GM18907 (cell line): ENCODE results near the gene ITIH2.
"Not testable (repeated sequence)": the region's sequence is repeated elsewhere in the genome, so short reads cannot be mapped to it uniquely, and the experiment has no call there.

Experiments used
- ATAC-seq: cut with Tn5 transposase; IDR thresholded peaks from one replicate; pipeline ENCODE4 v1.9.1; 2021; ENCODE audit warnings: mild to moderate bottlenecking, moderate library complexity; ENCODE audit not compliant: unreplicated experiment

Gene ITIH2

DNA sequence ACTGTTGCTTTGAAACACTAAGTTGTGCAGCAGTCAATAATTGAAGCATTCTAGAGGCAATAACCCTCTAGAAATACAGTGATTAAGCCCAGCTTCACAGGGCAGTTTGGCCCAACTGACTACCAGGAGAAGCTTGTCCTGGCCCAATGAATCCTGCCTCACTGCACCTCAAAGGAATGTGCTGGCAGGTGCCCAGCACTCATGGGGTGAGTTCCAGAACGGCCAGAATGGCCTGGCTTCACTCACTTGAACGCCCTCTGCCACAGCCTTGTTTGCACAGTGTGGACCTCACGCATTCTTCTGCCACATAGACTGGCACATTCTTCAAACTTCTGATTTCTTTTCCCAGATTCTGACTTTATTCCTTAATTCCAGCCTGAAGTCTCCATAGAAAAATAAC, 6.6 kb upstream of the ITIH2 start:
- no peak for ATAC-seq

DNA sequence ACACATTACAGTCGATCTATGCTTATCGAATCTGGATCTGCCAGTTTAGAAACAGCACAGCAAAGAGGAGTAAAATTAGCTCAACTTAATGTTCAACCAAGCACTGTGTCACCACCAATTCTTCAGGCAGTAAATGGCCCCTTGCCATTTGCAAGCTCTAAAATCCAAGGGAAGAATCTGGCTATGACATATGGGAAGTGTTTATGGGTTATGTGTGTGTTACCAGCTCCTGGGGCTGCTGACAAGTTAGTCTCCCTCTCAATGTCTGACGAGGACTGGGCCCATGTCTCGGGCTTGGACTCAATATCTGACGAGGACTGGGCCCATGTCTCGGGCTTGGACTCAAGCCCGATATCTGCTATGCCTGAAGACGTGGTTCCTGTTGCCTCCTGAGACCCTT, 5.7 kb upstream of the ITIH2 start:
- ATAC-seq: no peak

DNA sequence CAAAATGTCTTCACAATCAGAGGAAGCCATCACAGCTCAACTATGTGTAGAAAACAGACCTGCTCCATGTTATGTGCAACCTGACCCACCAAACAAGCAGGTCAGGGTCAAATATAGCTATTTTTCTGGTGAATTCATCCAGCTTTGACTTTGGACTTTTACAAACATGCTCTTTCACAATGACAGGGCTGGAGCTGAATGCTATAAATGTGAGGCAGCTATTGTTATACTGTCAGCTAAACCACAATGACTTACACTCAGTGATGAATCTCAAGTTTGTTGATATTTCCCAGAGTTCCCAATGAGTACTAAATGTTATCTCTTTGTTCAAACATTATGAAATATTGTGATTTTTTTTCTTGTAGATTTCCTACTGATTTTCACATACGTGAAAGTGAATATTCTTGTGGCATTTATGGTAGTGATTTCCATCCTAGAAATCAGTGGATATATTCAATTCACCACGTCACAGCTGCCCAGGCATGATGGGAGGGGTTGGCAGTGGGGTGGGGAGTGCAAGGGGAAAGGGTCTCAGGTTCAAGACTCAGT, 2.5 kb upstream of the ITIH2 start:
- ATAC-seq: no peak

DNA sequence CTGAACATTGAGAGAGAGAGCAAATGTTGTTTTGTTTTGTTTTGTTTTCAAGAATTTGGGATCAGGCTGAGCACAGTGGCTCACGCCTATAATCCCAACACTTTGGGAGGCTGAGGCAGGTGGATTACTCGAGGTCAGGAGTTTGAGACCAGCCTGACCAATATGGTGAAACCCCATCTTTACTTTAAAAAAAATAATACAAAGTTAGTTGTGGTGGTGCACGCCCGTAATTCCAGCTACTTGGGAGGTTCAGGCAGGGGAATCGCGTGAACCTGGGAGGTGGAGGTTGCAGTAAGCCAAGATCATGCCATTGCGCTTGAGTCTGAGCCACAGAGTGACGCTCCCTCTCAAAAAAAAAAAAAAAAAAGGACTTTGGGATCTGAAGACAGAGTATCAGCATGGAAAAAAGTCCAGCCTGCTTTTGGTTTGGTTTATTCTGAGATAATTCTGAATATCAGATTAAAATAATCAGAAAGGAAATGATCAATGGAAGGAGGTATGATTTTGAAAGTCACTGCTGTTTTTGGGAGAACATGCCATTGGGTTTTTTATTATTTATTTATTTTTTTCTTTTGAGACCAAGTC, 1.9 kb upstream of the ITIH2 start:
- ATAC-seq: no peak

DNA sequence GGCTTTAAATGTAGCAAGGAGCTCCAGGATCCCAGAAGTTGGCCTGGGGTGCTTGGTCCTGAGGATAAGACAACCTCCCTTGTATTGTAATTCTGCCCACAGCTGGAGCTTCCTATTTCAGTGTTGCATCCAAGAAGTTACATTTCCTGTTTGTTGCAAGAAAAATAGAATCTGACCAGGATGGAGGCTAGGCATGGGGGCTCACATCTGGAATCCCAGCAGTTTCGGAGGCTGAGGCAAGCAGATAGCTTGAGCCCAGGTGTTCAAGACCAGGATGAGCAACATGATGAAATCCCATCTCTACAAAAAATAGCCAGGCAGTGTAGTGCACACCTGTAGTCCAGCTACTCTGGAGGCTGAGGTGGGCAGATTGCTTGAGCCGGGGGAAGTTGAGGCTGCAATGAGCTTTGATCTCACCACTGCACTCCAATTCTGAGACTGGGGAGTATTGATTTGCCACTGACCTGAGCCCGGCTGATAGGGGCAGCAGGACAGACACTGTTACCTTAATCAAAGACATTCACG, 766 bp upstream of the ITIH2 start:
- no peak for ATAC-seq

DNA sequence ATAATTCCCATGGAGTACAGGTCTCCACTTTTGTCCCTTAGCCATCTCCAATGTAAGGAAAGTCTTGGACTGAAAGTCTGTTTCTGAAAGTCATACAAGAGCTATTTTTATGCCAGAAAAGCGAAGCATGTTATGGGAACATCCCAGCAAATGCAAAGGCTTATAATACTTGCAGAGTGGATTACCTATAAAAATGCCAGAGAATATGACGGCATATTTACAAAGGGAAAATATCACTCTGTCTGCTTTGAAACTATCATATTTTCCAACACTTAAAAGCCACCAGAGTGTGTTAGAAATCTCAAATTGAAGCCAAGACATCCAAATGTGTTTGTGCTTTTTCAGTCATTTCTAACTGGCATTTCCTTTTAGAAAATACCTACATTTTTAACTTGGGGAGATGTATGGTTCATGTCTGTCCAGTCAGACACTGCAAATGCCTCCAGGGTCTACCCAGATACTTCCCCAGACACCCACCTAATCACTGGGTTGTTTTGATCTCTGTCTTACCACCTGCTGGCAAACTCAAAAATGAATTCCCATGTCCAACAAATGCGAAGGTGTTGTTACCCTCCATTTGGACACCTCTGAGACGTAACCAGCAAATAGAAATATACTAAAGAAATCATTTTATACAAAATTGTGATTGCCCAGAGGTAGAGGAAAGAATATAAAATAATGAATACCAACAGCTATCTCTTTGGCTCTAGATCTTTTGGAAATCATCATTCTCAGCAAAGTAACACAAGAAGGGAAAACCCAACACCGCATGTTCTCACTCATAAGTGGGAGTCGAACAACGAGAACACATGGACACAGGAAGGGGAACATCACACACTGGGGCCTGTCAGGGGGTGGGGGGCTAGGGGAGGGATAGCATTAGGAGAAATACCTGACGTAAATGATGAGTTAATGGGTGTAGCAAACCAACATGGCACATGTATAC, 1.2 kb downstream of the ITIH2 start:
- ATAC-seq: no peak

DNA sequence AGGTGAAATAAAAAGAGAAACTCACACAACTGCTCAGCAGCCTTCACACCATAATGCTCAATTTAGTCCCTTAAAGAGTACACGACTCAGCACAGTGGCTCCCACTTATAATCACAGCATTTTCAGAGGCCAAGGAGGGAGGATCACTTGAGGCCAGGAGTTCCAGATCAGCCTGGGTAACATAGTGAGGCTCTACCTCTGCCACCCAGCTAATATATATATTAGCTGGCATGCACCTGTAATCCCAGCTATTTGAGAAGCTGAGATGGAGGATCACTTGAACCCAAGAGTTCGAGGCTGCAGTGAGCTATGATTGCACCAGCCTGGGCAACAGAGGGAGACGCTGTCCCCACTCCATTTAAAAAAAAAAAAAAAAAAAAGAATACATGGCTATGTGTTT, 2.2 kb downstream of the ITIH2 start:
- ATAC-seq: no peak

DNA sequence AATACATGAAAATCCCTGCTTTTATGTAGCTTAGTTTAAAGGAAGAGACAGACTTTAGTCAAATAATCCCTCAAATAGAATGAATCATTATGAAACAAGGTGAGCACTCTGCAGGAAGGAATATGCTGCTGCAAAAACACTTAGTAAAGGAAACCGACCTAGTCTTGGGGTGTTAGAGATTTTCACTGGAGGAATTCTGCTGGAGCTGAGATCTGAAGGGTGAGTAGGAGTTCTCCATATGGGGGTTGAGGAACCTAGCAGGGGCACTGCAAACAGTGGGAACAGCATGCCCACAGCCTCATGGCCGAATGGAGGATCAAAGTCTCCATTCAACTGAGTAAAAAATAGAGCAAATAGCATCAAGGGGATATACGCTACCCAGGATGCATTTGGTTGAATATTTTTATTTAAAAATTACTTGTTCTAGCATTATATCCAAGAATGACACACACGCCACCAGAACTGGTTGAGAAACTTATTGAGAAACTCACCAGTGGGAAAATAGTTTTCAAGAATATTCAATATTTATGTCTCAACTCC, 3.5 kb downstream of the ITIH2 start:
- ATAC-seq: no peak

DNA sequence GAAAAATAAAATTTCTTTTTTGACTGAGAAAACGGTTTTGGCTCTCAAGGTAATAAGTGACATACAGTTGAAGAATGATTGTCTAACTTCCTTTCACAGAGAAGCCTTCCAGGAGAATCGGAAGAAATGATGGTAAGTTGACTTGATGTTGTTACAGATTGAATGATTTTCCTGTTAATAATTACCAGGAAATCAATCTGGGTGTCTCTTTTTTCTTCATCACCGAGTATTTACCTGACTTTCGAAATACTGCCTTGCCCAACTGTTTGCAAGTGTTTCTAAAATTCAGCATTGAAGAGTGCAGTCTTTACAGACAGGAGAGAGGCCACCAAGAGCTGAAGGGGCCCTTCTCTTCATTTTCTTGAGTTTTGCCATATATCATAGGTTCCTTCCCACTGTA, 4.0 kb downstream of the ITIH2 start:
- no peak for ATAC-seq

DNA sequence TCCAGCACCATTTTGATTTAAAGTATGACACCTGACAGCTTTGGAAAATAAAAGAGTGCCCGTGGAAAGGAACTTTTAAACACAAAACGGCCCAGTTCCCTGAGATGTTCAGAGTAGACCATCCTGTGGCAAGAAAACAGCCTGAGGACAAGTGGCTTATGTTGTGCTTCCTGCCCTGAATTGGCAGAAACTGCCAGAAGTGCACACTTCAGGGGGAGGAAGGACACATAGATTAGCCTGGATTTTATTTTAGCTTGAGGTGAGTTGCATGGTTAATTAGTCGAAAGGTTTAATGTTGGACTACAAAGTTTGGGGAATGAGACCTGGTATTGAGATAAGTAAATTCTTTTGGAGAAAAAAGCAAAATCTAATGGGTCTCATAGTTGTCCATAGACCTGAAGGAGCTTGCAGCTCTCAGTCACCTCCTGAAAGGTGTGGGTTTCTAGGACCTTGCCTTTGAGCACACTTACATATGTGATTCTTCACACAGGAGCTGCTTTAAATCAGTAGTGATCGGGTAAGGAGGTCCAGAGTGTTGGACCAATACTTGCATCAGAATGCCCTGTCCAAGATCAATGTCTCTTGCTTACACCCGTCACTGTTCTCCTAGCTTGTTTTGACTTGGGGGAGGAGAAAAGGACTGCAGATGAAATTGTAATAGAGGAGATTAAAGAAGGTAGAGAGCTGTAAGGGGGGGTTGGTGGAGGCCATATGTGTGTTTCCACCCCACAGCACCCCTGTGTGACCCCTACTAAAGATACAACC, 4.9 kb downstream of the ITIH2 start:
- ATAC-seq: no peak

DNA sequence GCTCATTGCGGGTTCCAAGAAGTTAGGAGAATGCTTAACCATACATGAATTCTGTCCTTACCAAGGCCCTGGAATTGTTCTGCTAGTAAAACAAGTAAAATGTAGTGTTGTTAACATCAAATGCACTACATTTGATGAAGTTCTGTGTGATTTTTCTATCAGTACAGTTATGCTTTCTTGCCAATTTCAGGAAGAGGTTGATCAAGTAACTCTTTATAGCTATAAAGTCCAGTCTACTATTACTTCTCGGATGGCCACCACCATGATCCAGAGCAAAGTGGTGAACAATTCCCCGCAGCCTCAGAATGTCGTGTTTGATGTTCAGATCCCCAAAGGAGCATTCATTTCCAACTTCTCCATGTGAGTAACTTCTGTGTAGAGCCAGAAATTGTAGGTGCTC, 5.7 kb downstream of the ITIH2 start:
- no peak for ATAC-seq

DNA sequence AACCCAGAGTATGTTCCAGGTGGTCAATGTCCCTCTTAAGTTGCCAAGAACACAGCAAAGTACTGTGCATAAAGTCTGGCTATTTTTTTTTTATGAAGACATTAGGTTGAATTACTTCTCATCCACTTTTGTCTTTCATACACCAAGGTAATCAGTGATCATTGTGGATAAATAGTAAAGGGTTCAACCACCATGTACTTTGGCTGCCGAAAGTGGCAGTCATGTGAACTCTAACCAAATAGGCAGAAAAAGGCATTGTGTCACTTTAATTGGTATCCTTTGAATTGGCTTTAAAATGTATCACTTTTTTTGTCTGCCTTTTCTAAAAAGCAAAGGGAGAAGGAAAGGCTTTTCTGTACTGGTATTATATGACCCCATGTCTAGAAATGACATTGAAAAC, 7.3 kb downstream of the ITIH2 start:
- no peak for ATAC-seq

DNA sequence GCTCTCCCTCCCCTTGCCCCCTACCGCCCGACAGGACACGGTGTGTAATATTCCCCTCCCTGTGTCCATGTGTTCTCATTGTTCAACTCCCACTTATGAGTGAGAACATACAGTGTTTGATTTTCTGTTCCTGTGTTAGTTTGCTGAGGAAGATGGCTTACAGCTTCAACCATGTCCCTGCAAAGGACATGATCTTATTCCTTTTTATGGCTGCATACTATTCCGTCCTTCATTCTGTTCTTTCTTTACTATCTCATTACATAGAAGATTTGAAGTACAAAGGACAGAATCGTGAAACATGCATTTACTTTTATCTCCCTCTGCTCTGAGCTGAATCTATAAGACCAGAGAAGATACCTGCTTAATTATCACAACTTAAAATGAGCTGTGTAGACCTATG, 8.0 kb downstream of the ITIH2 start:
- not testable (repeated sequence) for ATAC-seq

DNA sequence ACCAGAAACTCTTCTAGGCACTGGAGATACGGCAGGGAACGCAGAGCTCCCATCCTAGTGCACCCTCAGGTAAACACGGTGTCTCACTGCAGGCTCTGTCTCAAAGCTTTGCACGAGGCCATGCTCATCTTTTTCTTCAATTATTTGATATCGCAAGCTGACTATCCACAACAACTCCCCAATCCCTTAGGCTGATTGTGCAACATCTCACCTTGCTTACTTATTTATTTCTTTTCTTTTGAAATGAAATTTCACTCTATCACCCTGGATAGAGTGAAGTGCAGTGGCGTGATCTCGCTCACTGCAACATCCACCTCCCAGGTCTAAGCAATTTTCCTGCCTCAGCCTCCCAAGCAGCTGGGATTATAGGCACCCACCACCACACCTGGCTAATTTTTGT, 12.4 kb downstream of the ITIH2 start:
- no peak for ATAC-seq

DNA sequence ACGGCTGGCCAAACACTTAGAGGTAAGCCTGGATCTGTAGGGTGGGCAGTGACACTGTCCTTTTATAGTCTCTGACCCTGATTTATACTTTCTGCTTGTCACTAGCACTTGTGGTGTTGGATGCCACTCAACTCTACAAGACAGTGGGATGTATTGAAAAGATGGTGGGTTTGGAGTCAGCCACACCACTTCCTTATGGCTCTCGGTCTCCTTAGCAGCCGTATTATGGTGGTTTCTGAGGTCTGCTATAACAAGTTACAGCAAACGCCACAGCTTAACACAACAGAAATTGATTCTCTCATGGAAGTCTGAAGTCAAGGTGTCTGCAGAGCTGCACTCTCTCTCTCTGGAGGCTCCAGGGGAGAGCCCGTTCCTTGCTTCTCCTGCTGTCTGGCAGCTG, 14.7 kb downstream of the ITIH2 start:
- ATAC-seq: no peak

DNA sequence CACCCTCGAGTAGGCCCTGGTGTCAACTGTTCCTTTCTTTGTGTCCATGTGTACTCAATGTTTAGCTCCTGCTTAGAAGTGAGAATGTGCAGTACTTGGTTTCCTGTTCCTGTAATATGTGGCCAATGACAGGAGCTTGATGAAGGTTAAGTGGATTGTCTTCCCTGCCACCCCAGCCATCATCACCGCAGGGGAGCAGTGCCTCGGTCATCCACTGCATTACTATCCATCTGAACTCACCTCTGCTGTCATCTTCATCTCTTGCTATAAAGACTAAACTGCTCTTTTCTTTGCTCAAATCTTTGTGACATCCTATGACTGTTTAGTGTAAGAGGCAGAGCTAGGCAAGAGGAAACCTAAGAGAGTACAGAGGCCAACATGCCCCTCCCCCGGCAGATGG, 15.6 kb downstream of the ITIH2 start:
- no peak for ATAC-seq

DNA sequence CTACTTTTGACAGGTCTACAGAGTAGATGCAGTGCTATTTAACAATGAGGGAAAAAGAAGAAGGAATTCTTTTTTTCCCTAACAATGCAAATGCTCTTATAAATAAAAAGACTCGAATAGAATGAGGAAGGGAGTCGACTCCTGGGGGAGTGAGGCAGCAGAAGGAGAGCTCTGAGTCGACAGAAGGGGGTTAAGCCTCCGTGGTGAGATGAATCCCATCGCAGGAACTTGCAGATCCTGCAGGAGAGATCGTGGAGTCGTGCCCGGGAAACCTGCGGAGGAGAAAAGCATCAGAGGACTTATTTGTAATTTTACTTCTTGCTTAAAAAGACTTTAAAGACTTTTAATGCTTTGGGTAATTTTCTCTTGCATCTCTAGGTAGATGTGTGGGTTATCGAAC, 17.4 kb downstream of the ITIH2 start:
- no peak for ATAC-seq

DNA sequence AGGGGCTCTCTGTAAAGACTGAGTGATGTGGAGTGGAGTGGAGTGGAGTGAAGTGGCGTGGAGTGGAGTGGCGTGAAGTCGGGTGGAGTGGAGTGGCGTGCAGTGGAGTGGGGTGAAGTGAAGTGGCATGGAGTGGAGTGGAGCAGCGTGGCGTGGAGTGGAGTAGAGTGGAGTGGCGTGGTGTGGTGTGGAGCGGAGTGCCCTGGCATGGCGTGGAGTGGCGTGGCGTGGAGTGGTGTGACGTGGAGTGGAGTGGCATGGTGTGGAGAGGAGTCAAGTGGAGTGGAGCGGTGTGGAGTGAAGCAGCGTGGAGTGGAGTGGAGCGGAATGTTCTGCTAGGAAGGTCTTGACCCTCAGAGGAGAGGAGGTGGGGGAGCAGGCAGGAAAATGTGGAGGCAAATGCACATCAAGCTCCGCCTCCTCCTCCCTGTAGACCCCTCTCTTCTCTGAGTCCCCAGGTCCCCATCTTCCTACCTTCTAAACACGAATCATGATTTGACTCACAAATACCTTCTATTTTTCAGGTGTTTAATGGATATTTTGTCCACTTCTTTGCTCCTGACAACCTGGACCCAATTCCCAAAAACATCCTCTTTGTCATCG, 19.9 kb downstream of the ITIH2 start:
- ATAC-seq: no peak

DNA sequence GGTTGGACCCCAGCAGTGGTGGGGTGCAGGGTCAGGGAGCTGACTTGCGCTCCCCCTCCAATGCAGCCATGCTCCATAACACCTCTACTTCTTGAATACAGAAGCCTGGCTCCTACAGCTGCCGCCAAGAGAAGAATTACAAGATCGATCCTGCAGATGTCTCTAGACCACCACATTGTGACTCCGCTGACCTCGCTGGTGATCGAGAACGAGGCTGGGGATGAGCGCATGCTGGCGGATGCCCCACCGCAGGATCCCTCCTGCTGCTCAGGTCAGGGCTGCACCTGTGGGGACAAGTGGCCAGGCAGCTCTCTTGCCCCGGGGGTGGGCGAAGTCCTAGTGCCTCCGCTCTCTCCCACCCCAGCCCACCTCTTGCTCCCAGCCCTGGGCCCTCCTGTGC, 31.7 kb downstream of the ITIH2 start:
- no peak for ATAC-seq

DNA sequence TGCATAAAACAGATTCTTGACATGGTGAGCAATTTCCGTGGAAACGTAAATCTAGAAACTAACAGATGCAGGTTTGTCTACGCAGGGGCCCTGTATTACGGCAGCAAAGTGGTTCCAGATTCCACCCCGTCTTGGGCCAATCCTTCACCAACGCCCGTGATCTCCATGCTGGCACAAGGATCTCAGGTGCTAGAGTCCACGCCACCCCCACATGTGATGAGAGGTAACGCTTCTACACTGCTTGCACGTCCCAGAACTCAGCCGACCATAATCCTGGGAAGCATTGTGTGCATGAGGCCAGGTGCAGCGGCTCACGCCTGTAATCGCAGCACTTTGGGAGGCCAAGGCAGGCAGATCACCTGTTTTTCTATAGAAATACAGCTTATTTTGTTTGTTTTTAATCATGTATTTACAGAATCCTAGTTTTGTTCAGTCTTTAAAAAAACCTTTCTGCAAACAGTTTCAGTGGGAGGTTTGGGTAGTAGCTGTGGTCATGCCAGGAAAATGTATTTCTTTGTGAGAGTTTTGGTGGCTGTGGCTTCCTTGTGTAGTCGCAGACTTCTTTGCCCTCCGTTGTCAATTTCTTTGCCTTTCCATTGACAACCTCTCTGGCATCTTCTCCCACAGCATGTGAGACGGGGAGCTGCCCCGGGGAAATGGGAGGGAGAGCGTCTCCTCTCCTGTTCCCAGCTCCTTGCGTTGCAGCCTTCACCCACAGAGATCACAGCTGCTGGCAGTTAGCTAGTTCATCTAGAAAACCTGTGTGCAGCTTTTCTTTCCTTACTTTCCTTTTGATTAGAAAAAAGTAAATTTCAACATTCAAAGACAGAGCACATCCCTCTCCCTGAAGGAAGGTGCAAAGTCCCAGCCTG, 35.7 kb downstream of the ITIH2 start:
- ATAC-seq: no peak
